GM18858 (cell line): ENCODE data around the gene PEAK3.
"Not testable (repeated sequence)": the region's sequence is repeated elsewhere in the genome, so short reads cannot be mapped to it uniquely, and the experiment has no call there.

Experiments used
- ATAC-seq: cut with Tn5 transposase; IDR thresholded peaks from one replicate; pipeline ENCODE4 v1.9.1; 2021; ENCODE audit not compliant: unreplicated experiment

Gene PEAK3

DNA sequence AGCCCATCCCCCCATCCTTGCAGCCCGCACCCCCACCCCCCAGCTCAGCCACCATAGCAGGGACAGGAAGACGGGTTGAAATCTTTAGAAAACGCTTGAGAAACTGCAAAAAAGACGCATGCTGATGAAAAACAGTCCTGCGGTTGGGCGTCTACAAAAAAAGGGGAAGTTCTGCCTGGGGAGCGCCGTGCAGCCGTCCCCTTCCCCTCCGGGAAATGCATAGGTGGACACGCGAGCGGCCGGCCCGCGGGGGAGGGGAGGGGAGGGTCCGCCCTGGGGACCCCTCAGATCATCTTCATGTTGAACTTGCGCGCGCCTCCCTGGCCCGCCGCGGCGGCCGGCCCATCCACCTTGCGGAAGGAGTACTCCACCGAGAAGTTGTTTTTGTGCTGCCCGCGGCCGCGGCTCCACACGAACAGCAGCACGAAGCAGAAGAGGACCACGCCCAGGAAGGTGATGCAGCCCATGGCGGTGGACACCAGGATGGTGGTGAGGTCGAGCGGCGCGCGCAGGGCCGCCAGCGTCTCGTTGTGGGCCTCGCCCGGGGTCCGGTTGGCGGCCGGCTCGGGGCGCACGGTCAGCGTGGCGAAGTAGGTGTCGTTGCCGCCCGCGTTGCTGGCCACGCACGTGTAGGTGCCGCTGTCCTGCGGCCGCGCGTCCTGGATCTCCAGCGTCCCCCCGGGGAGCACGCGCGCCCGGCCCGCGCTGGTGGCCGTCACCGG is 7.9 kb upstream of the PEAK3 start:
- ATAC-seq, result no peak

DNA sequence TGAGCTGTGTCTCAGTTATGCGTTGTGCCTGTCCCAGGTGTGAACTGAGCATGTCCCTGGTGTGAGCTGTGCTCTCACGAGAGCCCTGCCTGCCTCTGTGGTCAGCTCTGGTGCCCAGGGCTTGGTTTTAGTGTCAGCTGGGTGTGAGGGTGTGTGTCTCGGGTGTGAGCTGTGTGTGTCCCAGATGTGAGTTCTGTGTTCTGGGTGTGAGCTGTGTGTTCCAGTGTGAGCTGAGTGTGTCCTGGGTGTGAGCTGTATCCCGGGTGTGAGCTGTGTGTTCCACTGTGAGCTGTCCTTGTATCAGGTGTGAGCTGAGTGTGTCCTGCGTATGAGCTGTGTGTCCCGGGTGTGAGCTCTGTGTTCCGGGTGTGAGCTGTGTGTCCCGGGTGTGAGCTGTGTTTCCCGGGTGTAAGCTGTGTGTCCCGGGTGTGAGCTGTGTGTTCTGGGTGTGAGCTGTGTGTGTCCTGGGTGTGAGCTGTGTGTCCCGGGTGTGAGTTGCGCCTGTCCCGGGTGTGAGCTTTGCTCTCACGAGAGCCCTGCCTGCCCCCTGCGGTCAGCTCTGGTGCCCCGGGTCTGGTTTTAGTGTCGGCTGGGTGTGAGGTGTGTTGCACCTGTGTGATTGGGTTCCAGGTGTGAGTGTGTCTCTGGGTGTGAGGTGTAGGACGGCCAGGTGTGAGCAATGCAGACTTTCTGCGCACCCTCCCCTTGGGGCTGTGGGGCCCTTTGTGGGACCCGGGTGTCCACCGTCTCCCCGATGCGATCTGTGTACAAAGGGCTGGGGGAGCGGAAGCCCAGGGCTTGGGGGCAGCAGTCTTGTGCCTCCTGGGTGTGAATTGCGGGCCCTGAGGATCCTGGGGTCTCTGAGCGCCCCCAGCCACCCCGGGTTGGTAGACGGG is 7.1 kb upstream of the PEAK3 start:
- no peak for ATAC-seq

DNA sequence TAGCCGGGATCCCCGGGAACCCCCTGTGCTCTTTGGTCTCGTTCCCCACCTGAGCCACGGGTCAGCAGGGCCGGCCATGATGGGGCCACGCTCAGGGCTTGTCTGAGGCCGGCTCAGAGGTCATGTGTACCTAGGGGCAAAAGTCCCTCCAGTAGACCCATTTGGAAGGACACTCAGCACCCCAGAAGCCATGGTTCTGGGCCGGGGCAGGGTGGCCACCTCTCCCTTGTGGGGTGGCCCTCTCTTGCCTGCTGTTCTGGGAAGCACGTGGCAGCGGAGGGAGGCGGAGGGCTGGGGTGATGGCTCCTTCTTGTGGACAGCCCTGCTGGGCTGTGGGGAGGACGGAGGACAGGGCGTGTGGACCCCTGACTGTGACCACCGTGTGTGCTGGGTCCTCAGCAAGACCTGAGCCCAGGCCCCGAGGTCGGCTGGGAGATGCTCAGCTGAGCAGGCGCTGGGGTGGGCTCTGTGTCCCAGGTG is 6.4 kb upstream of the PEAK3 start:
- no peak for ATAC-seq

DNA sequence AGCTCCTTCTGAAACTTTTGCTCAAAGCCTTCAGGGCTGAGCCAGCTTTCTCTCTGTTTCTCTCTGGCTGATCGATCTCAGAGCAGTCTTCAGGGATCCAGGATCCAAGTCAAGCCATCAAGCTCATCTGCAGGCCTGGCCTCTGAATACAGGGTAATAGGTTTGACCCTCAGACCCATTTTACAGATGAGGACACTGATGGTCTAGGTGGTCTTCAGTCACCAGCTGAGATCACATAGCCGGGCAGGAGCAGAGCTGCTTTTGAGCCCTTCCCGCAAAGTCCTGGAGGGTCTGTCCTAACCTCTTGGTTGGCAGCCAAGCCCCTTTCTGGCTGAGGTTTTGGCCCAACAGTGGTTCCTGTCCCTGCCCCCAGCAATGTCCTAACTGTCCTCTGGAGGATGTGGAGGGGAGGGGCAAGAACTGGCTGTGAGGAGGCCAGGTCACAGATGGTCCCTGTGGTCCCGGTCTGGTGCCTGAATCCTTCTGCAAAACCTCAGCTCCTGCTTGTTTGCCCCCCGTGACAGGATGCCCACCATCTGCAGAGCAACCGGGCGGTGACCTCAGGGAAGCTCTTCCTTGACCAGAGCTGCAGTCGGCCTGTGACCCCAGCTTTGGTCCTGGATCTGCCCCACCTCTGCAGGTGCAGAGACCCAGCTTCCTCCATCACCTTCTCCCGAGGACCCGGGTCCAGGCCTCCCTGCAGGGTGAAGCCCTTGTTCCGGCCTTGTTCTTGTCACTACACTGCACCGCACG is 5.8 kb upstream of the PEAK3 start:
- no peak for ATAC-seq

DNA sequence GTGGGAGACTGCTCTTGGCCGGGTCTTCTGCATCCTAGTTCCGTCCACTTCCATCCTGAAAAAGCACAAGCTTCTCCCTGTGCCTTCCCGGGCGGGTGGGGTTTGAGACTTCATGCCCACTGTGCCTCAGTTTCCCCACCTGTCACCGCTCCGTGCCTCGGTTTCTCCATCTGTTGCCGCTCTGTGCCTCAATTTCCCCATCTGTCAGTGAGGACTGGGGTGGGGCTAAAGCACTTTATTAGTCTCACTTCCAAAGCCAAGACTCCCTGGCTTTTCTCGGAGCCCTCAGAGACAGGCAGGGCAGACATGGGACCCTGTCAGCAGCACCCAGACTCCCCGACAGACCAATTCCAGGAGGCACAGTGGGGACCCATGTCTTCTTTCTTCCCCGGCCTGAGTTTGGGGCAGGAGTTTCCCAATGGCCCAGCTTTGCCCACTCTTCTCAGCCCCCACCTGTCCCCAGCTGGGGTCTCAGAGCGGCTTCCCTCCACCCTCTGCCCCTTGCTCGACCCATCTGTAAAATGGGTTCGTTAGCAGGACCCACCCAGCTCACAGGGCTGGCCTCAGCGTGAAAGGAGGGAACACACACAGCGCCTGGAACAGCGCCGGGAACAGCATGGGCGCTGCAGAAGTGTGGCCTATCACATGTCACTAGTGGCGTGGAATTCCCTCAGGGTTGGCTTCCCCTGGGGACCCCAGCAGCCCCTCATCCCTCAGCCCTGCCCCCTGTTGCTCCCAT is 4.6 kb upstream of the PEAK3 start:
- no peak for ATAC-seq

DNA sequence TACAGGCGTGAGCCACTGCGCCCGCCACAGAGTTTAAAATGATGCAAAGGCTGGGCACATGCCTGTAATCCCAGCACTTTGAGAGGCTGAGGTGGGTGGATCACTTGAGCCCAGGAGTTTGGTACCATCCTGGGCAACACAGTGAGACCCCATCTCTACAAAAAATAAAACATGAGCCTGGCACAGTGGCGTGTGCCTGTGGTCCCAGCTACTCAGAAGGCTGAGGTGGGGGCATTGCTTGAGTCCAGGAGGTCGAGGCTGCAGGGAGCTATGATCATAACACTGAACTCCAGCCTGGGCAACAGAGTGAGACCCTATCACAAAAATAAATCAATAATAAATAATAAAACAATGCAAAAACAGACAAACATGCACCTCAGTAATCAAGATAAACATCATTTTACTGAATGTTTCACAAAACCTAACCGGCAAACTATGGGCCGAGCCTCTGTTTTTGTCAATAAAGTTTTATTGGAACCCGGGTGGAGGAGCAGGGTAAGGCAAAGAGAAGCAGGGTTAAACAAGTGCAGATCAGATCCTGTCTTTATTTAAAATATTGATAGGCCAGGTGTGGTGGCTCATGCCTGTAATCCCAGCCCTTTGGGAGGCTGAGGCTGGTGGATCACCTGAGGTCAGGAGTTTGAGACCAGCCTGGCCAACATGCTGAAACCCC is 2.0 kb upstream of the PEAK3 start:
- ATAC-seq, result no peak

DNA sequence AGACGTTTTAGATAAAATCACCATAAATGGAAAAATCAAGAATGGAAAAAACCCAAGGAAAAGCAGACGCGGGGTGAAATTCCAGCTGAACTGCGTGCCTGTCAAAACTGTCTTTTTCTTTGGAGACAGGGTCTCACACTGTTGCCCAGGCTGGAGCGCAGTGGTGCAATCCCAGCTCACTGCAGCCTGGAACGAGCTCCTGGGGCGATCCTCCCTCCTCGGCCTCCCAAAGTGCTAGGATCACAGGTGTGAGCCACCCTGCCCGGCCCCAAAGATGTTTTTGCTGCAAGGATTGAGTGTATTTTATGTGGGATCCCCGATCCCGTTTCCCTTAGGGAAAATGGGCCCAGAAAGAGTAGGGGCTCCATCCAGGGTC is 875 bp upstream of the PEAK3 start:
- no peak for ATAC-seq

DNA sequence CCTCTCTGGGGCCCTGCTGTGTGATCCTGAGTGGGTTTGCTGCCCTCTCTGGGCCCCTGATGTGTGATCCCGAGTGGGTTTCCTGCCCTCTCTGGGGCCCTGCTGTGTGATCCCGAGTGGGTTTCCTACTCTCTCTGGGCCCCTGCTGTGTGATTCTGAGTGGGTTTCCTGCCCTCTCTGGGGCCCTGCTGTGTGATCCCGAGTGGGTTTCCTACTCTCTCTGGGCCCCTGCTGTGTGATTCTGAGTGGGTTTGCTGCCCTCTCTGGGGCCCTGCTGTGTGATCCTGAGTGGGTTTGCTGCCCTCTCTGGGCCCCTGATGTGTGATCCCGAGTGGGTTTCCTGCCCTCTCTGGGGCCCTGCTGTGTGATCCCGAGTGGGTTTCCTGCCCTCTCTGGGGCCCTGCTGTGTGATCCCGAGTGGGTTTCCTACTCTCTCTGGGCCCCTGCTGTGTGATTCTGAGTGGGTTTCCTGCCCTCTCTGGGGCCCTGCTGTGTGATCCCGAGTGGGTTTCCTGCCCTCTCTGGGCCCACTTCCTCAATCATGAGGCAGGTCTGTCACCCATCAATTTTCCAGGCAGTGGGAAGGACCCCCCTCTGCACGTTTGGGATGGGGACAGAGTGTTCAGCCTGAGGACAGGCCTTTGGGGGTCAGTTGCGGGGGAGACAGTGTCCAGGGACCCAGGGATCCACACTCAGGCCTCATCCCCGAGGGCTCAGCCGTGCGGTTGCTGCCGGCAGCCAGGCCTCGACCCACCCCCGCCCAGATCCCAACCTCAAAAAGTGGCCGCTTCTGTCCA is 512 bp downstream of the PEAK3 start:
- not testable (repeated sequence) for ATAC-seq

DNA sequence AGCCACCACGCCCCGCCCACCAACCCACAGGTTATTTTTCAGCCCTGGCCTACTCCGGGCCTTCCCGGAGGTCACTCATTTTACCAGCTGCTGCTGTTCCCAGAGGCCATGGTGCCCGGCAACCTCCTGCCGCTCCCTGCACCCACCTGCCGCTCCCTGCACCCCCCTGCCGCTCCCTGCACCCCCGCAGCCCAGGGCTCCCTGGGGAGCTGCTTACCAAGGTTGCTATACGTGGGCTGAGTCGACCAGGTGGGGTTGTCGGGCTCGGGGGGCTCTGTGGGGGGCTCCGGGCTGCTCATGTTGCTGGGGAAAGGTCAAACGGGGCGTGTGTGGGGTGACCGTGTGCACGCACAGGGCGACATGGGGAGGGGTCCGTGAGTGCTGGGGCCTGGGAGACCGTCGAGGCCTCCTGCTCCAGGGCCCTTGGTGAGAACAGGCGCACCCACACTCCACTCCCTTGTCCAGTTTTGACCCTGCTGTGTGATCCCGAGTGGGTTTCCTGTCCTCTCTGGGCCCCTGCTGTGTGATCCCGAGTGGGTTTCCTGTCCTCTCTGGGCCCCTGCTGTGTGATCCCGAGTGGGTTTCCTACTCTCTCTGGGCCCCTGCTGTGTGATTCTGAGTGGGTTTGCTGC is 1.2 kb downstream of the PEAK3 start:
- ATAC-seq, result no peak

DNA sequence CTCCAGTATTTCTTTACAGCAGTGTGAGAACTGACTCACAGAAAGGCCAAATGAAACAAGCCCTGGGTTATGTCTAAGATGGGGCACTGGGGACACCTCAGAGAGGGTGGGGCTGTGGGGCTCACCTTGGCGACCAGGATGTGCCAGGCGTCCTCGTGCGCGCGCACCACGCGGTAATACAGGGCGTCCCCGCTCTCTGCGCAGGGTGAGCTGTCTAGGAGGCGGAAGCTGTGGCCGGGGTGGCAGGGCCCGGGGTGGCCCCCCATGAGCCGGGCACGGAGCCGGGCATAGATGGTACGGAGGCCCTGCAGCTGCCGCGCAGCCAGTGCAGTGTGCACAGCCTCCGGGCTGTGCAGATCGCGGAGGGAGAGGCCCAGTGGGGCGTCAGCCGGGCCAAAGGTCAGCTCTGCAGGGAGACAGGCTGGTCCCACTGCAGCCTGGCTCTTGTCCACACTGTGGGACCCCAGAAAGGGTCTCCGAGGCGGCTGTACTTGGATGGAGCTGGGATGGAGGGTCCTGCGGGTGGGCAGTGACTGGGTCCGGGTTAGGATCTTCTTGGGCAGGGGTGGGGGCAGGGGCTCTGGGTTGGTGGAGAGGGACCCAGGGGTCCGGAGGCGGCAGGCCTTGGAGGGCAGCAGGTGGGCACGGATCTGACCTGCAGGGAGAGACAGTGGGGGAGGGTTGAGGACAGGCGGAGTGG is 3.4 kb downstream of the PEAK3 start:
- ATAC-seq, result no peak

DNA sequence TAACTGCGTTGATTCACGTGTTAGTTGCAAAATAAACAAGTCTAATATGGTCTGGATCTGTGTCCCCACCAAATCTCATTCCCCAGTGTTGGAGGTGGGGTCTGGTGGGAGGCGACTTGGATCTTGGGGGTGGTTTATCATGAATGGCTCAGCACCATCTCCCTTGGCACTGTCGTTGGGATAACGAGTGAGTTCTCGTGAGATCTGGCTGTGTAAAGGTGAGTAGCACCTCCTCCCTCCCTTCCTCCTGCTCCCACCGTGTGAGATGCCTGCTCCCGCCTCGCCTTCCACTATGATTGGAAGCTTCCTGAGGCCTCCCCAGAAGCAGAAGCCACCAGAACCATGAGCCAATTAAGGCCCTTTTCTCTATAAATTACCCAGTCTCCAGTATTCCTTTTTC is 4.8 kb downstream of the PEAK3 start:
- ATAC-seq, result no peak

DNA sequence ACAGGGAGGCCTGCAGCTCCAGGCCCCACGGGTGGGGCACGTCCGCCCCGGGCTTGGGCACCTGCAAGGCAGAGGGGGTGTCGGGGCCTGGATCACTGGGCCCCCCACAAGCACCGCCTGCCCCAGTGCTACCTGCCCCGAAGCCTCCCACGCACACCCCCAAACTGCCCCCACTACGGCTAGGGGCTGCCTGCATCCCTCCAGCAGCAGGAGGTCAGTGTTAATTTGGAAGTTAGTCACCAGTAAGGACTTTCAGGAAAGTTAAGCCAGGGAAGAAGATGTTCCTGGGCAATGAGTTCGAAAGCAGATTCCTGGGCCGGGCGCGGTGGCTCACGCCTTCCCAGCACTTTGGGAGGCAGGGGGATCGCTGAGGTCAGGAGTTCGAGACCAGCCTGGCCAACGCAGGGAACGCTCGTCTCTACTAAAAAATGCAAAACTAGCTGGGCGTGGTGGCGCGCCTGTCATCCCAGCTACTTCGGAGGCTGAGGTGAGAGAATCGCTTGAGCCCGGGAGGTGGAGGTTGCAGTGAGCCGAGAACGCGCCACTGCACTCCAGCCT is 5.5 kb downstream of the PEAK3 start:
- ATAC-seq, result no peak

DNA sequence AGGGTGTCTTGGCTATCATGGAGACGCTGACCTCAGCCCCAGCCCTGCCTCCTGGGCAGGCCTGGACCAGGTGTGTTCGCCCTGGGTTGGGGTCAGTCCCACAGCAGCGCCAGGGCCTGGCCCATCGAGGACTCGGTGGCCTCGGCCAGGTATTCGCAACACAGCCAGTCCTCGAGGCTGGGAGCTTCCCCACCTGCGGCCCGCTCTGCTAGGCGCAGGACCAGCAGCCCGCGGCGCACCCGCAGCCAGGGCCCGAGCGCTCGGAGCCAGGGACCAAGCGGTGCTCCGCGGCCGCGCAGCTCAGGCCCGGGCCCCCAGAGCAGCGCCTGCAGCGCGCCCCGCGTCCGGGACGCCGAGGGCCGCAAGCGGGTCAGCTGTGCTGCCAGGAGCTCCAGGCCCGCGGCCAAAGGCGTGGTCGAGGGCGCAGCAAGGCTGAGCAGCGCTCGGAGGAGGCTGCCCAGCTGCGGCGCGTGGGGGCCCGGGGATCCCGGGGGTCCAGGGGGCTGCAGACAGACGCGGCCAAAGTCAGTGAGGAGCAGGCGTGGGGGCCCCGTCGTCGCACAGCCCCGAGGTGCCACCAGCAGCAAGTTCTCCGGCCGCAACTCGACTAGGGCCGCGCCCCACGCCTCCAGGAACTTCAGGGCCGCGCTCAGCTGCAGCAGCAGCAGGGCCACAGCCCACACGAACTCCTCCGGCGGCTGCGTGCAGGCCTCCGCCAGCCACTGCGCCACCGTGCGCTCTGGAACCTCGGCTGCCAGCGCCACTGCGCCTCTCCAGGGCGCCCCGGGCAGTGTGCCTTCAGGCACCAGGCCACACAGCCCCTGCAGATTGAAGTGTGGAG is 6.2 kb downstream of the PEAK3 start:
- ATAC-seq, result no peak

DNA sequence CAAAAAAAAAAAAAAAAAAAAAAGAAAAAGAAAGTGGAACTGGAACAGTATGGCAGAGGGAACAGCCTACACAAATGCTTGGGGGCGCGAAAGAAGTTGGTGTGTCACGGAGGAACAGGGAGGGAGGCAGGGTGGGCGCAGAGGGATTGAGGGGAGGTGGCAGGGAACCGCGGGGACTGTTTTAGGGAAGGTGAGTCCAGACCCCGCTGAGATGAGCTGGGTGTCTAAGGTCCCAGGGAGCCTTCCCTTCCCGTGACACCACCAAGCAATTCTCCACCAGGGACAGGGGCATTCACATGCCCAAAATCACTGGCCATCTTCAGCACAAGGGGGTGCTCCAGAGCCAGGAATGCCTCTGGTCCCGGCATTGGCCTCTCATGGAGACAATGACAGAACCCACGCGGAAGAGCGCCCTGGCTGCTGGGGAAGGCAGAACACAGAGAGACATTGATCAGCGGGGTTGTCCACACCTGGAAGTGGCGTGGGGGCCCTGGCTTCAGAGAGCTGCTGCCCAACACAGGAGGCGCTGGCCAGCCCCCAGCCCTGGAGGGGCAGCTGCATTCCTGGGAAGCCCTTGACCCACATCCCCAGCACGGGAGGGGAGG is 6.9 kb downstream of the PEAK3 start:
- no peak for ATAC-seq

DNA sequence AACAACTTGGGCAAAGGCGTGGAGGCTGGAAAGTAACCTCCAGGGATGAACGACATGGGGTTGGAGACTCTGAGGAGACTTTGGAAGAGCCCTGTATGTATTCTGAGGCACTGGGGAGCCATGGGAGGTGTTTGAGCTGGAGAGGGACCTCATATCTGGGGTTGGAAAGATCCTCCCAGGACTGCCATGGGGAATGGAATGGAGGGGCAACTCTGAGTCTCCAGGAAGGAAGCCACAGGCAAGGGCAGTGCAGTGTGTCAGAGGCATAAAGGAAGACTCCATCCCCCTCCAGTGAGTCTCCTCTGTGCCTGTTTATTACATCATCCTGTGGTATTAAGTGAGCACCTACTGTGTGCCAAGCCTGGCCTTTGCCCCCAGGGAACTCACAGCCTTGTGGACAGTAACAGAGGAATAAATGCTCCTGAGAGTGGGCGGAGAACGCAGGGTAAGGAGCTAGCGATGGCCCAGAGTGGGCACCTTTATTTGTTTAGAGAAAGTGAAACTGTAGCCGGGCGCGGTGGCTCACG is 7.7 kb downstream of the PEAK3 start:
- ATAC-seq, result no peak

DNA sequence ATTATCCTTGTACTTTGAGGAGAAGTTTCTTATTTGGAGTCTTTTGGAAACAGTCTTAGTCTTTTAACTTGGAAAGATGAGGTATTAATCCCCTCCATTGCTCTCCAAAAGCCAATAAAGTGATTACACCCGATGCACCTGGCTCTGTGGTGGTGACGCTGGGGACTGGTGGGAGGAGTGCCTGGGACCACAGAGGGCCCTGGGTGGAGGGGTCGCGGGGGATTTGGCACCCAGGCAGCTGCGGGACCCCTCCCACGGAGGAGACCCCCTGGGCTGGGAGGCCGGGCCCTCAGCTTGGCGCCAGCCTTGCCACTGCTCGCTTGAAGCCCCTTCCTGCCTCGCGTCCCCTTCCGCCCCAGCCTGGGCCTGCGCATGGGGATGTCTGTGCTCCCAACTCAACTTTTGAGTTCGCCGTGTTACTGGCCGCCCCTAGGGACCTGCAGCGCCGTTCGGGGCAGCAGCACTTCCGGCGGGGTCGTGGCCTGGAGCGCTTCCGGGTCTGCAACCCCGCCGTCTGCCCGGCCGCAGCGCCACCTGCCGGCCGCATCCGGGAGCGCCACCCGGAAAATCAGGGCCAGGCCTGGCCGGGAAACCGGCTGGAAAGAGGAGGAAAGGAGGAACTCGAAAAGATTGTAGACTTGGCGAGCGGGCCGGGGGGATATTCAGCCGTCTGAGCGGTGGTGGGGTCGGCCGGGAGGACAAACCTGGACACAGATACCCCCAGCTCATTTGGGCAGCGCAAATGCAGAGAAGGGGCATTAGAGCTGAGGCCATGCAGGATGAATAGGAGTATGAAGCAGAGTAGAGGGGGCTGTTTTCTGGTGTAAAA is 8.4 kb downstream of the PEAK3 start:
- no peak for ATAC-seq
